HG03460 (cell line): Measurements from ENCODE around the gene HOXB5.

Experiments
- ATAC-seq: cut with Tn5 transposase; IDR thresholded peaks from one replicate; pipeline ENCODE4 v1.9.1; 2021; ENCODE audit not compliant: unreplicated experiment

HOXB5 gene

GRCh38 chr17:48550502-48551213, 42.9 kb downstream of the HOXB5 start:
- ATAC-seq = no peak

- ATAC-seq = no peak
Measured at GRCh38 chr17:48549914-48550501, 43.6 kb downstream of the HOXB5 start.

GRCh38 chr17:48549281-48549630, 44.3 kb downstream of the HOXB5 start:
- ATAC-seq = no peak

GRCh38 chr17:48548523-48549280, 44.9 kb downstream of the HOXB5 start:
- ATAC-seq = no peak

- no peak for ATAC-seq
Measured at GRCh38 chr17:48547808-48548522, 45.6 kb downstream of the HOXB5 start.

- no peak for ATAC-seq
Measured at GRCh38 chr17:48546924-48547807, 46.4 kb downstream of the HOXB5 start.

- ATAC-seq = no peak
Measured at GRCh38 chr17:48546137-48546923, 47.2 kb downstream of the HOXB5 start.

GRCh38 chr17:48545539-48545938, 48.0 kb downstream of the HOXB5 start:
- no peak for ATAC-seq

- ATAC-seq = no peak
Measured at GRCh38 chr17:48545022-48545375, 48.6 kb downstream of the HOXB5 start, which contains the start of gene HOXB2. TSS of gene HOXB2 (minus strand) at chr17:48545109. CDS start at chr17:48544911, 198 bp downstream.

- ATAC-seq = no peak
Measured at GRCh38 chr17:48544349-48545021, 49.1 kb downstream of the HOXB5 start.

- no peak for ATAC-seq
Measured at GRCh38 chr17:48543854-48544348, 49.7 kb downstream of the HOXB5 start.

- ATAC-seq = no peak
Measured at GRCh38 chr17:48543107-48543853, 50.3 kb downstream of the HOXB5 start.

GRCh38 chr17:48542698-48543106, 50.9 kb downstream of the HOXB5 start:
- no peak for ATAC-seq

GRCh38 chr17:48542114-48542656, 51.4 kb downstream of the HOXB5 start:
- no peak for ATAC-seq

- ATAC-seq = no peak
Measured at GRCh38 chr17:48541577-48542113, 51.9 kb downstream of the HOXB5 start.
